ENCODE results near the gene AMBN.
"Not testable (repeated sequence)": the region's sequence is repeated elsewhere in the genome, so short reads cannot be mapped to it uniquely, and the experiment has no call there.

AMBN gene

DNA sequence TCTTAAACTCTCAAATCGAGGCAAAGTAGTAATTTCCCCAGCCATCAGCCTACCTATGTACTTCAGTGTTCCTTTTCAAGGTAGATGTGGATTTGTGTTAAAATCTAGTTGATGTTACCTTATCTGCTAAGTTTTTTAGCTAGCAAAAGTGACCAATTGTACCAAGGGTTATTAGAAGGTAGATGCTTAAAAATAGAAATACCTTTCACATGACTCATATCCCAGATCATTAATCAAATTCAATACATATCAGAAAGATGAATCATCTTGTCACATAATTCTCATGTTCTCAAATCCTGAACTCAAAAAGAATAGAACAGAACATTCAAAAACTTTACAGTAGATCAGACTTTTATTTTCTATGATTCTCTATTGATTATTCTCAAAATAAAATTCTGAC is 40.0 kb downstream of the AMBN start:
- peak; percentile 44 for DNase-seq (ENCODE audit: low read depth)
- no peak overlapping the region for H3K4me3 ChIP-seq (ENCODE audit: low read length)
- TF ChIP-seq, protein P1, sequence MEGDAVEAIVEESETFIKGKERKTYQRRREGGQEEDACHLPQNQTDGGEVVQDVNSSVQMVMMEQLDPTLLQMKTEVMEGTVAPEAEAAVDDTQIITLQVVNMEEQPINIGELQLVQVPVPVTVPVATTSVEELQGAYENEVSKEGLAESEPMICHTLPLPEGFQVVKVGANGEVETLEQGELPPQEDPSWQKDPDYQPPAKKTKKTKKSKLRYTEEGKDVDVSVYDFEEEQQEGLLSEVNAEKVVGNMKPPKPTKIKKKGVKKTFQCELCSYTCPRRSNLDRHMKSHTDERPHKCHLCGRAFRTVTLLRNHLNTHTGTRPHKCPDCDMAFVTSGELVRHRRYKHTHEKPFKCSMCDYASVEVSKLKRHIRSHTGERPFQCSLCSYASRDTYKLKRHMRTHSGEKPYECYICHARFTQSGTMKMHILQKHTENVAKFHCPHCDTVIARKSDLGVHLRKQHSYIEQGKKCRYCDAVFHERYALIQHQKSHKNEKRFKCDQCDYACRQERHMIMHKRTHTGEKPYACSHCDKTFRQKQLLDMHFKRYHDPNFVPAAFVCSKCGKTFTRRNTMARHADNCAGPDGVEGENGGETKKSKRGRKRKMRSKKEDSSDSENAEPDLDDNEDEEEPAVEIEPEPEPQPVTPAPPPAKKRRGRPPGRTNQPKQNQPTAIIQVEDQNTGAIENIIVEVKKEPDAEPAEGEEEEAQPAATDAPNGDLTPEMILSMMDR (IDR thresholded peaks at IDR 0.05; ENCODE audit: insufficient read depth, low read depth, low read length, missing control alignments), result no peak

DNA sequence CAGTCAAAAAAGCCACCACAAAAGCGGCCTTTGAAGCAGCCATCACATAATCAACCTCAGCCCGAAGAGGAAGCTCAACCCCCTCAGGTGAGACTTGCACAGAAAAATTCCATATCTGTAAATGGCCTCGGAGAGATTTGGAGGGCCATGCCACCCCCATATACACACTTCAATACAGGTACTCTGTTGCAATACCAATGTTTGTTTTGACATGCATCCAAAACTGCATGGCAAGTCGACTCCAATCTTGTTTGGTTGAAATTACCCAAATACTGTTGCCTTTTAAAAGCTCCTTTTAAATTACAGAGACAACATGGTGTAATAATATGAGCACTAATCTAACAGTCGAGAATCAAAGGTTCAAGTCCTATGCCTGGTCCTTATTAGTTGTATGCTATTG is 42.4 kb downstream of the AMBN start:
- no peak overlapping the region for H3K4me3 ChIP-seq (ENCODE audit: low read length)
- peak; percentile 20 for DNase-seq (ENCODE audit: low read depth)
- TF ChIP-seq, protein P1 (IDR thresholded peaks at IDR 0.05; ENCODE audit: insufficient read depth, low read depth, low read length, missing control alignments), result no peak

DNA sequence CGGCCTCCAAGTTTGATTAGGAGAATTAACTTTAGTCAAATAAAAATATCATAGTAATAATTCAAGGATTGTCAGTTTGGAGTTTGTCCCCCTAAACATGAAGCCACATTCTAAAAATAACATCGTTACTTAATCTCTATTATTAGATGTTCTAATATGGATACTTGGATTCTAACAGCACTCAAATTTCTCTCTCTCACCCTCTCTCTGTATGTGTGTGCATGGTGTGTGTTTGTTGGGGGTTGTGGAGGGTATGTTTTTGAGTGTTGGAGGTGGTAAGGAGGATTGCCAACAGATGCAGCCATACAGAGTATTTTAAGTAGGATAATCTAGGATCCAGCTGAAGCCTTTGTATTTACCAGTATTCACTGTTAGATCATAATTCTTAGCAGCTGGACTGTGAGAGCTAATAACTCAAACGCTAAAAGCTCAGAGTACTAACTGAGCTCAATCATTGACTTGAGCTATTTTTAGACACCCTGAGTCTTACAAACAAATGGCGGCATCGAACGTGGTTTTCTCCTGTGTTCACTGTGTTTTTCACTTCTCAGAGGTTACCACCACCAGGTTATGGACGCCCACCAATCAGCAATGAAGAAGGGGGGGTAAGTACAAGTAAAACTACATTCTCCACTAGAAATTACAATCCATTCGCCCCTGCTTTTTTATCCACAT is 45.3 kb downstream of the AMBN start:
- H3K4me3 ChIP-seq (ENCODE audit: low read length), result no peak overlapping the region
- no peak for DNase-seq (ENCODE audit: low read depth)
- TF ChIP-seq, protein P1 (IDR thresholded peaks at IDR 0.05; ENCODE audit: insufficient read depth, low read depth, low read length, missing control alignments), result no peak

DNA sequence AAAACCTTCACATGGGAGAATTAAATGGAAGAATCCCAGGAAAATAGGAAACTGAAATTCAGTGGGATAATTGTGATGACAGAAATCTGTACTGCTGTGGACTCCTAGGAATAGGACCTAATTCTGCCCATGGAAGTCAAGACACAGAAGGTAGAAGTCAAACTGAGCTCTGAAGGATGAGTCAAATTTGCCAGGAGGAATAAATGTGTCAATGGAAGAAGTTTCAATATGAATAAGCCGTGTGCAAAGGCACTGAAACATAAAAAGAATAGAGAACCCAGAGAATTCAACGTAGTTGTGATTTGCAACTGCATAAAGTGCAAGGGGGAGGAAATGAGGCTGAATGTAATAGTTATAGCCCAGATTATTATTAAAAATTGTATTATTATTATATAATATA is 48.1 kb downstream of the AMBN start:
- TF ChIP-seq, protein P1 (IDR thresholded peaks at IDR 0.05; ENCODE audit: insufficient read depth, low read depth, low read length, missing control alignments), result no peak

DNA sequence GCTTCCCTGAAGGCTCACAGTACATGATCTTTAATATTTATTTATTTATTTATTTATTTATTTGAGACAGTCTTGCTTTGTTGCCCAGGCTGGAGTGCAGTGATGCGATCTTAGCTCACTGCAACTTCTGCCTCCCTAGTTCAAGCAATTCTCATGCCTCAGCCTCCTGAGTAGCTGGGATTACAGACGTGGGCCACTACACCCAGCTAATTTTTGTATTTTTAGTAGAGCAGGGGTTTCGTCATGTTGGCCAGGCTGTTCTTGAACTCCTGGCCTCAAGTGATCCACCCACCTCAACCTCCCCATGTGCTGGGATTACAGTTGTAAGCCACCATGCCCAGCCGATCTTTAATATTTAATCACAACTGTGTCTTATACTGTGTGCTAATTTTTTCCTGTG is 58.7 kb downstream of the AMBN start:
- H3K4me3 ChIP-seq (ENCODE audit: low read length); DNase-seq (ENCODE audit: low read depth): not testable (repeated sequence)

More for the DNA sequence above, 48.1 kb downstream of the AMBN start:
- DNase-seq (ENCODE audit: low read depth), result no peak
- H3K4me3 ChIP-seq (ENCODE audit: low read length), result no peak overlapping the region

DNA sequence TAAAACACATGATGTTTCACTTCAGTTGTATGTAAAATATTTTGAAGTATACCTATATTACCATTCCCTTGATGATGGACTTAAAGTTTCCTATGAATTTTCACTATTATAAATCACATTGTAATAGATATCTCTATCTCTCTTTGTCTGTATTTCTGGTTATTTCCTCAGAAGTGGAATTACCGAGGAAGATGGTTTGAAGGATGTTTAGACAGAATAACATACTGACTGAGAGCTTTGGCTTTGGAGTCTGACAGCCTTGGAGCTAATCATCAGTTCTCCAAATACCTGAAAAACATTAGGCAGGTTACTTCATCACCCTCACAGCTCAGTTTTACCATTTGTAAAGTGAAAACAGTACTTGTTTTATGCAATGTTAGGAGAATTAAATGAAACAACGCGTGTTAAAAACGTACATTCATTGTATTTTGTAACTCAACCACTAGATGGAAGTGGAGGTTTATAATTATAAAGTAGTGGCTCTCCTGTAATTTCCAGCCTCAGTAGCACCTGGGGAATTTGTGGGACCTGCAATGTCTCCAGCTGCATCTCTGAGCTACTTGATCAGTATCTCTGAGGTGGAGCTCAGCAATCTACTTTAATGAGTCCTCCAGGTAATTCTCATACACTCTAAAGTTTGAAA is 59.9 kb downstream of the AMBN start:
- no peak overlapping the region for H3K4me3 ChIP-seq (ENCODE audit: low read length)
- TF ChIP-seq, protein P1 (IDR thresholded peaks at IDR 0.05; ENCODE audit: insufficient read depth, low read depth, low read length, missing control alignments), result peak; percentile 41
- DNase-seq (ENCODE audit: low read depth), result peak; percentile 48

DNA sequence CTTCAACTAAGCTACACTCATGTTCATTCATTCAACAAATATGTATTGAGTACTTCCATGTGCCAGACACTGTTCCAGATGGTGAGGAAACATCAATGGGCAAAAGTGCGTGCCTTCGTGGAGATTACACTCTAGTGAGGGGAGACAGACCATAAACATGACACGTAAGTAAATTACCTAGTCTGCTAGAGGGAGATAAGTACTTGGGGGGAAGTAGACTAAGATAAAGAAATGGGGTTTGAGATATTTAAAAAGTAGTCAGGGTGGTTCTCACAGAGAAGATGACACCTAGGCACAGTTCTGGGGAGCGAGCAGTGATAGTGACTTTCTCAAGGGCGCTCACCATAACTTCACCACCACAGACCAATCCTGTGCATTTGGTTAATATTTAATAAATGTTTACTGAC is 62.6 kb downstream of the AMBN start:
- no peak overlapping the region for H3K4me3 ChIP-seq (ENCODE audit: low read length)
- TF ChIP-seq, protein P1 (IDR thresholded peaks at IDR 0.05; ENCODE audit: insufficient read depth, low read depth, low read length, missing control alignments), result no peak
- no peak for DNase-seq (ENCODE audit: low read depth)
